OCI-M2 (cell line): ENCODE data around the gene EPYC.

Experiments used
- DNase-seq: peaks from one replicate; lab custom pipeline; 2025; ENCODE audit not compliant: unreplicated experiment; lab: John Stamatoyannopoulos, UW

The EPYC gene, protein sequence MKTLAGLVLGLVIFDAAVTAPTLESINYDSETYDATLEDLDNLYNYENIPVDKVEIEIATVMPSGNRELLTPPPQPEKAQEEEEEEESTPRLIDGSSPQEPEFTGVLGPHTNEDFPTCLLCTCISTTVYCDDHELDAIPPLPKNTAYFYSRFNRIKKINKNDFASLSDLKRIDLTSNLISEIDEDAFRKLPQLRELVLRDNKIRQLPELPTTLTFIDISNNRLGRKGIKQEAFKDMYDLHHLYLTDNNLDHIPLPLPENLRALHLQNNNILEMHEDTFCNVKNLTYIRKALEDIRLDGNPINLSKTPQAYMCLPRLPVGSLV

DNA sequence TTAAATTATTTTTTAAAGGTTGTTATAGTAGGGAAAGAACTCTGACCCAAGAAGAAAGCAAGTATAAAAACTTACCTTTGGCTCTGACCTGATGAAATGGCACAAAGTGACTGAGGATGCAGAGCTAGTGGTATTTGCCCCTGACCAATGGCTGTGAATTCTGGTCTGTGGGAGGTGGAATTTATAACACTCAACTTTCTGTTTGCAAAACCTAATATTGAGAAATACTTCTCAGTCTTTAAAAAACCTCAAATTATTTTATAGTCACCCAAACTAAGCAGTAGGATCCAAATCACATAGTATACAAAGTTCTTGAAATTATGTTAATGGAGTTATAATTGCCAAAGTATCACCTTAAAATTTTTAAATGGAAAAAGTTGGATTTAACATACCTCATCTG is at the start of gene EPYC:
Gene EPYC, minus strand, starts transcription at position 101 of the 400 bp plus-strand sequence. CDS start 2,407 bp downstream, outside the sequence.
- no peak for DNase-seq

DNA sequence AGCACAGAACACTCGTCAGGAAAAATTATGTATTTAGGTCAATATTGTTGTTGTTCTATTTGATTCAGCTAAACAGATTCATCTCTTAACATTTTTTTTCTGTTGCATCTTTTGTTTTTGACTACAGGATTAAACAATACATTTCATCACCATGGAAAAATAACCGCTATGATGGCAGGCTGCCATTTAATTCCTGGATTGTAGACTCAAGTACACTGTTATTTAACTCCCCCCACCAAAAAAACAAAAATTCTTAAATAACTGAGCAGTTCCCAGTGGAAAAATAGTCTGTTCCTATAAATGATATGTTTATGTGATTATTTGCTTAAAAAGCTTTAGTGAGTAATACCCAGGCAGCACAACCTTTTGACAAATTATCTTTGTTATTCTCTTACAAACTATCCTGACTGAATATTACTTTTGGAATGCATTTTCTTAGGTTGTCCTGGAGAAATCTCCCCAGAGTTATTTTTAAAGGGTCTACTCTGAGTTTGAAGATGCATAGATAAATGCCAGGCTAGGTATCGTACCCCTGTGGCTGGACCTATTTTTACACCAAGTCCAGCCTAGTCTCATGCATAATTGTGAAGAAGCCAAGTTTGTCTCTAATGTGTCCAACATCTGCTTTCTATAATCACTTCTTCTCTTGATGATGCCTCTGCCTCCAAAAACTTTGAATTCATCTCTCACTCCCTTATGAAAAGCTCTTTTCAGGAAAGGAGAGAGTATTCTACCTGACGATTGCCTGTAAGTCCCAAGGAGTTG is 49.4 kb upstream of the EPYC start:
- DNase-seq, result no peak

GRCh38 chr12:91052026-91052425 is 47.3 kb upstream of the EPYC start:
- no peak for DNase-seq

DNA sequence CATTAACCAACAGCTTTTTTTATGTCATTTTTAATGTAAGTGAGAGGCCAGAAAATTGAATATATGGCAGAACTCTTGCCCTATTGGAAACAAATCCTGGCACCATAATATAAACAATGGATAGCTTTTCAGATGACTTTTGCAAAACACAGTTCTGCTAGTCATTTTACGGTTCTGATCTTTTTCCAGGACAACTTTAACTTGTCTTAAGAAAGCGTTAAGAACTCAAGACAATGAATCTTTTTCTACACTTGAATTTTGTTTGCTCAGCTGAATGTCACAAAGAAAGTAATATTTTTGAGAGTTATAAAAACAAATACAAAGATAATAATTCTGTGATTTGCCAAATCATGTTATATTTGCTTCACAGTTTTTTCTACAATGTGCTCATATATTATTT is 39.8 kb upstream of the EPYC start:
- DNase-seq, result no peak

DNA sequence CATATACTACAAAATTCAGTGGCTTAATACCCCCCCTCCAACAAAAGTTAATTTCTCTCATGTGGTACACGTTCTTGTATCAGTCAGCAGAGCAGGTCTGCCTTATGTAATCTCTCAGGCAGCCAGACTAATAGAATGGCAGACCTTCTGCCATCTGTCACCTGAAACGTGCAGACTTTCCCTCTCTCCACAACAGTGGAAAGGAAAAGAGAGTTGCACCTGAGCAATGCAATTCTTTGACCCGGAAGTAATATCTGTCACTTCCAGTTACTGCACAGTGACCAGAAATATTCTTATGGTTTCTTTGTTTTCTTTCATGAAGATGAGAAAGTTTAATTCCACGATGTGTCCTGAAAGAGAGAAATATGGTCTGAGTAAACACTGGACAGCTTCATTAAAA is 38.6 kb upstream of the EPYC start:
- no peak for DNase-seq

DNA sequence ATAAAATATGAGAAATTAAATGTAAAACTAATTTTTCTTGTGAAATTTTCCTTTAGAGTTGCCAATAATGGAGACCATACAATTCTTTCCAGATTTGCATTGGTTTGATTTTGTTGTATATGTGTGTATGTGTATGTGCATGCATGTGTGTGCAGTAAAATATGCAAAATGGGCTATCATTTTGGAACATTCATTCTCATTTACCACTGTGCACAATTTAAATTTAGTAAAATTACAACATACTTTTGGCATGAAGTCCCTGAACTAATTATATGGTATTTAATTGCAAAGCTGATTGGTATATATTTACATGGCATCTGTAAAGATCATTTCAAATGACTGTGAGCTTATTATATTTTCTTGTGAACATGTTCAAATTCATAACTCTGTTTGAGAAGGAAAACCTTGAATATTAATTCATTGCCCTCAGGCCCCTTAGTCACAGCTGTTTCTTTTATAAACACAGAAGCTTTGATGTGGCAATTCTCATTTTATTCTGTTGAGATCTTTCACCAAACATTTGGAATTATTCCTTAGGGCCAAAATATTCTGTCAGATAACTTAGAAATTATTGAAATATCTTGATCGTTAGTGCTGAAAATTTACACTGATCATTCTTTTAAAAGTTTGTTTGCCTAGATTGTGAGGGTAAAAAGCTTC is 35.5 kb upstream of the EPYC start:
- DNase-seq, result no peak

- no peak for DNase-seq
Observed at GRCh38 chr12:91037276-91037675, 32.5 kb upstream of the EPYC start.

- no peak for DNase-seq
Observed at GRCh38 chr12:91033251-91033650, 28.5 kb upstream of the EPYC start.

DNA sequence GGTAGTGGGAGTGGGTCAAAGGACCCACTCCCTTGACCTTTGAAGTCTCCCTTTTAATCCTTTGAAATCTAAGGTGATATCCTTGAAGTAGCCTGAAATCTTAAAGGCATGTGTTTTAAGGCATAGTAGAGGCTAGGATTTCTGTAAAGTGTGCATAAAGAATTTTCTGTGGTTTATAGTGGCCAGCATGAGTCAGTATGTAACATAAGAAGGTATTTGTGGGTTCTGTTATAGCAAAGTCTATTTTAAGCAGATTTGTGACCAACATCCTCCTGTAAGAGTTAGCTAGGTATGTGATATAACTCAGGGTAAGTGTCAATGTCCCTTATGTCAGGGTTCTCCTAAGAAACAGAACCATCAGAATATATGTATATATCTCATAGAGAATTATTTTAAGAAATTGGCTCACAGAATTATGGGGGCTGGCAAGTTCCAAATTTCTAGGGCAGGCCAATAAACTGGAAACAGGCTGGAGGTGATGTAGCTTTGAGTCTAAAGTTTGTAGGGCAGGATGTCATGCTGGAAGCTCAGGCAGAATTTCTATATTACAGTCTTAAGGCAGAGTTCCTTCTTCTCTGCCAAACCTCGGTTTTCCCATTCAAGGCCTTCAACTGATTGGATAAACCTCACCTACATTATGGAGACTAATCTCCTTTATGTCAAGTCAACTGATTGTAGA is 18.7 kb upstream of the EPYC start:
- DNase-seq, result no peak

DNA sequence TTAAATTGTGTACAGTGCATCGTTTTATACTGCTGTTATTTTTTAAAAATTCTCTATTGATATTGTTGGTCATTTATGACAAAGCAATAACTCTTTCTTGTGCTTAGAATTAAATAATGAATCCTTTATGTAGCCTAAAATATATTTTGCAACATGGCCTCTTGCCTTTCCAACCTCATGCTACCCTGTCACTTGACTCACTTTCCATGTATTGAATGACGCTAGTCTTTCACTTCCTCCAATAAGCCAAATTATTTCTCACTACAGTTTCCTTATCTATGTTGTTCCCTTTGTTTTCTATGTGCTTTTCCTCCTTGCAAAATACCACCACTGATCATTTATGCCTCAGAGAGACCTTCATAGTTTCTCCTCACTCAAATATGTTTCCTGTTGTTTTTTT is 16.3 kb upstream of the EPYC start:
- DNase-seq, result no peak

DNA sequence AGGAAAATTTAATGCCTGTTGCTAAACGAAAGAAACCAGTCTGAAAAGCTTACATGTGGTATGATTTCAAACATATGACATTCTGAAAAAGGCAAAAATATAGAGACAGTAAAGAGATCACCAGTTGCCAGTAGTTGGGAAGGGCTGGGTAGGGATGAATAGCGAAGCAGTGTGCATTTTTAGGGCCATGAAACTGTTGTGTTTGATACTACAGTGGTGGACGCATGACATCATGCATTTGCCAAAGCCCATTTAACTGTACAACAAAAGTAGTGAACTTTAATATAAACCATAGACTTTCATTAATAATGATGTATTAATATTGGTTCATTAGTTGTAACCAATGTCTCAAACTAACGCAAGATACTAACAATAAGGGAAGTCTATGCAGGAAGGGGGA is 14.7 kb upstream of the EPYC start:
- no peak for DNase-seq

DNA sequence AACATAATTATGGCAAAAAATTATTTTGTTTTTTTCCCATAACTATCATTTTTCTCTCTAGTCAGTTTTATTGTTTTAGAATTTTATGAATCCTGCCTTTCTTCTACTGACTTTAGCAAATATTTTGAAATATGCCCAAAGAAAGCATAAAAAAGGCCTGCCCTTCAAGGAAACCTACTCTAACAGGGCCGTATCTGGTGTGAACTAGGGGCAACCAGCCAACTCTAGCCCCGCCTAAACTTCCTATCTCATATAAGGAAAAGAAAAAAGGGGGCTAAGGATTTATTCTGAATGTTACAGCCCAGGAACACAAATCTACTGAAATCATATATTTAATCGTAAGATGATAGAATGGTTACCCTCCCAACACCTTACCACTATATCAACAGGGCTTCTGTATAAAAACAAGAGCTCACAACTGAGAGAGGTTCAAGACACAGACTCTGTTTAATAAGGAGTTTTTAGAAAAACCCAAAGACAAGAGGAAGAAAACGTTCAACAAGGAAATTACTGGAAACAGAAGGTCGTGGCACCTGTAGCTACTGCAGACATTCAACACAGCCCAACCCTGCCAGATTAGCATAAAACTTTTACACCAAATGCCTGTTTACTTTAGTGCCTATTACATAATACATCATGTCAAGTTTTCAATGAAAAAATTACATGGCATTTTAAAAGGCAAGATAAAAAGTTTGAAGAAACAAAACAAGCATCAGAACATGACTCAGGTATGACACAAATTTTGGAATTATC is 12.9 kb upstream of the EPYC start:
- no peak for DNase-seq

DNA sequence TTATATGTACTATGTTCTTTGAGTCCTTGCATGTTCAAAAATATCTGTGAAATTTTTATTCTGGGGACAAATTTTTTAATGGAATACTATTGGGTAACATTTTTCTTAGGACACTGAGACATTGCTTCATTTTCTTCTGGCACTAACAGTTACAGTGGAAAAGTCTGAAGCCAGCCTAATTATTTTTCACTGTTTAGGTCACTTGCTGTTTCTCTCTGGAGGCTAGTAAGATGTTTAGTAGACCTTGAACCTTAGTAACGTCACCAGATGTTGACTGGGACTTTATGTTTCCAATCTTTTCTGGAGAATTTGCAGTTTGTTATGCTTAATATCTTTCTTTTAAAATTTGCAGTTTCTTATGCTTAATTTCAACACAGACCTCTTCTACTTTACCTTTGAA is 12.3 kb upstream of the EPYC start:
- DNase-seq, result no peak

DNA sequence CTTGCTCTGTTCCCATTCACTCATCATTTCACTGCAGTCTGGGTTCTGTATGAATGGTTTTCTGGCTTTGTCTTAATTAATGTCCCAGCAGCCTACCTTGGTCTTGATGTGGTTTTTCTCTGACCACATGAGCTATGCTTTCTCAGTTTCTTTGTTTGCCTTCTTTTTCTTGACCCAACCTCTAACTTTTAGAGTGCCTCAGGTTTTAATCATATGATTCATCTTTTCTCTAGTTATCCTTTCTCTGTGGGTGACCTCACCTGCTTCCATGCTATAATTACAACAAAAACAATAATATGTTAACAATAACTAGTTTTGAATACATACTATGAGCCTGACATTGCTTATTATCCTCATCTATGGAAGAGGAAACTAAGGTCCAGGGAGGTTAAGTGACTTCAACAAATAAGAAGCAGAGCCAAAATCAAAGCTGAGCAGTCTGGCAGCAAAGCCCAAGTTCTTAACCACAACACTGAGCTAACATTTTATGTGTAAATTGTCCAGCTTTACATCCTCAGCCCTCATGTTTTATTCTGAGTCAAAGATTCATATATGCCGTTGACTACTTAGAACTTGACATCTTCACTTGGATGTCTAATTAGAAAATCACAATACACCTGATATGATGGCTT is 4.7 kb upstream of the EPYC start:
- no peak for DNase-seq

GRCh38 chr12:91007531-91008290 is 2.9 kb upstream of the EPYC start:
- DNase-seq, result no peak

GRCh38 chr12:91003737-91004136 is 1.0 kb downstream of the EPYC start:
- no peak for DNase-seq

DNA sequence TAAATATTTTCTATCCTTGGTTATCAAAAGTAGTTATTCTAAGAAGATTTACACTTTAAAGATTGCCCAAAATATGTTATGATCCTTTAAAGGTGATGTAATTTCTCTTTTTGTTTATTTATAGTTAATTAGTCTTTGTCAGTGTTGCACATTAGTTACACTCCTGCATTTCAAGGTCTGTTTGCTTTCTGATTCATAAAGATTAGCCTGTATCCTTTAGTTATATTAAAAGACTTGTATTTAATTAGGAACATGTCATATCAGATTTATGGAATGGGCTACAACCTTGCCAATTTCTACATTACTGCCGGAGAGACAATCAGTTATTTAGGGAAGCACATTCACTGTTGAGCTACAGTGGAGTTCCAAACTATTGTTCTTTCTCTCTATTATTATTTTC is 3.5 kb downstream of the EPYC start:
- no peak for DNase-seq

- no peak for DNase-seq
Observed at GRCh38 chr12:90999966-91000365, 4.8 kb downstream of the EPYC start.

DNA sequence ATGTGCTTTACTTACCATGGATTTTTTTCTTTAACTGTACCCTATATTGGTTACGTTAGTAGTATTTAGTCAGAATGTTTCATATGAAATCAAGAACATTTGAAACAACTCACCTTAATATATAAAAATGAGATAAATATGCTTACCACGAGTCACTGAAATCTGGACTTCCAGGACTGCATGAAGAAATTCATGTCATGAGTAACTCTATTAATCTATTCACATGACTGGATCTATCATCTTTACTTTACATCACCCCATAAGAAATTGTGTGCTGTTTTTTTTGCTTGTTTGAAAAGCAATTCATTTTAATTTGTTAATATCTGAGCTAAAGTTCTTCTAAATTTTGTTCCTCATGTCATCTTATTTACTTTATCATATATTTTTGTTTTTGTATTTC is 5.2 kb downstream of the EPYC start:
- DNase-seq, result no peak

DNA sequence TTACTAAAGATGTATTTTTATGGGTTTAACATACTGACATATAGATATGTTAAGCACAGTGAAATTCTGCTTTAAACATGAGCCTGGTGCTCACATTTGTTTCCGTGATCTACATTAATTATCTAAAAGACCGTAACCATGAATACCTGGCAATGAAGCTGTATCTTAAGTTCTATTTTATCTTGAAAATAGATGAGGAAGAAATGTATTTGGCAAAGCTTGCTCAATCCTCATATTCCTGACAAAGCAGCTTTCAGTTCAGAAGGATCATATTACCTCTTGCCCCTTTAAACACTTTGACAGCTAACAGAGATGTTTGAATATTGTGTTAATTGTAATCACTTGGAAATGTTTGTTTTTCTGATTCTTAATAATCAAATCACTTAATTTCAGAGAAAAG is 9.8 kb downstream of the EPYC start:
- DNase-seq, result no peak
